Measurements from ENCODE around the gene GGPS1.
A peak's percentile ranks its signal among the peaks of the same experiment; 100 is the strongest.
"Not testable (repeated sequence)": the region's sequence is repeated elsewhere in the genome, so short reads cannot be mapped to it uniquely, and the experiment has no call there.

Gene GGPS1

DNA sequence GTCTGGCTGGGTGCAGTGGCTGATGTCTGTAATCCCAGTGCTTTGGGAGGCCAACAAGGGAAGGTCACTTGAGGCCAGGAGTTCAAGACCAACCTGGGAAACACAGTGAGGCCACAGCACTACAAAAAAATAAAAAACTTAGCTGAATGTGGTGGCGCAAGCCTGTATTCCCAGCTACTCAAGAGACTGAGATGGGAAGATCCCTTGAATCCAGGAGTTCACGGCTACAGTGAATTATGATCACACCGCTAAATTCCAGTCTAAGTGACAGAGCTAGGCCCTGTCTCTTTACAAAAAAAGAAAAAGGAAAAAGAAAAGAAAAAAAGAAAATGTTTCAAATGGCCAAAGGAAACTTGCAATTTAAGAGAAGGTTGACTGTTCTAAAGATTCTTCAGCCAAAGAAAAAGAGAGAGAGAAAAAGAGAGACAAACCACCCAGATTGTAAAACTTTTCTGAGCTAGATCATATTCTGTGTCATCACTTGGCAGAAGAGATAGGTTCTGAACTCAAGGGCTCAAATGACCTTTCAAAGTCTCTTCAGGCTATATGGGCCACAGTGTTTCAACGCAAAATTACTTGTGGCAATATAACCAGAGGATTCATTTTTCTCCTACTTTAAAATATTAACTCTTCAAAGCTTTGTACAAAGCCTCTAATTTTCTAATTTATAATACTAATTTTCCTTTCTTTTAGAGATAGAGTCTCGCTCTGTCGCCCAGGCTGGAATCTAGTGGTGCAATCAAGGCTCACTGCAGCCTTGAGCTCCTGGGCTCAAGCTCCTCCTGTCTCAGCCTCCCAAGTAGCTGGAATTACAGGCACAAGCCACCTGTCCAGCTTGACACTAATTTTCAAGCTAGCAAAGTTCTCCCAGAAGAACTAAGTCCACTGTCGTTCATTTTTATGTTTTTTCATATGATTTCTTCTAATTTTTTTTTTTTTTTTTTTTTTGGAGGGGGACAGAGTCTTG, 20.9 kb upstream of the GGPS1 start:
- no peak for DNase-seq

DNA sequence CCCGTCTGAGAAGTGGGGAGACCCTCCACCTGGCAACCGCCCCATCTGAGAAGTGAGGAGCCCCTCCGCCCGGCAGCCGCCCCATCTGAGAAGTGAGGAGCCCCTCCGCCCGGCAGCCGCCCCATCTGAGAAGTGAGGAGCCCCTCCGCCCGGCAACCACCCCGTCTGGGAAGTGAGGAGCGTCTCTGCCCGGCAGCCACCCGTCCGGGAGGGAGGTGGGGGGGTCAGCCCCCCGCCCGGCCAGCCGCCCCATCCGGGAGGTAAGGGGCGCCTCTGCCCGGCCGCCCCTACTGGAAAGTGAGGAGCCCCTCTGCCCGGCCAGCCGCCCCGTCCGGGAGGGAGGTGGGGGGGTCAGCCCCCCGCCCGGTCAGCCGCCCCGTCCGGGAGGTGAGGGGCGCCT, 19.2 kb upstream of the GGPS1 start:
- not testable (repeated sequence) for DNase-seq

DNA sequence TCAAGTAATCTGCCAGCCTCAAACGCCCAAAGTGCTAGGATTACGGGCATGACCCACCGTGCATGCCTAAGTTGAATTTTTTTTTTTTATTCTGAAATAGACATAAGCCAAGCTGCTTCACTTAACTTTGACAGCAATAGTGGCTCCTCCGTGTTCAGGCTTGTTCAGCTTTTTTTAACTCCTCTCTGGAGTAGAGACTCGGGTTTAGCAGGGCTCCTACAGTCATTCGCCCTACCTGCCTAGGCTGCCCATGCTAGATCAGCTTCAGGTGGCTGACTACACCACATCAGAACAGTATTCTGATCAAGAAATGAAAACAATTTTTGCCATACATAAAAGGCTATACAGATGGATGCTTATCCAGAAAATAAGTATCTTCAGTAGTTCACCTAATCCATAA, 15.1 kb upstream of the GGPS1 start:
- DNase-seq, result no peak

DNA sequence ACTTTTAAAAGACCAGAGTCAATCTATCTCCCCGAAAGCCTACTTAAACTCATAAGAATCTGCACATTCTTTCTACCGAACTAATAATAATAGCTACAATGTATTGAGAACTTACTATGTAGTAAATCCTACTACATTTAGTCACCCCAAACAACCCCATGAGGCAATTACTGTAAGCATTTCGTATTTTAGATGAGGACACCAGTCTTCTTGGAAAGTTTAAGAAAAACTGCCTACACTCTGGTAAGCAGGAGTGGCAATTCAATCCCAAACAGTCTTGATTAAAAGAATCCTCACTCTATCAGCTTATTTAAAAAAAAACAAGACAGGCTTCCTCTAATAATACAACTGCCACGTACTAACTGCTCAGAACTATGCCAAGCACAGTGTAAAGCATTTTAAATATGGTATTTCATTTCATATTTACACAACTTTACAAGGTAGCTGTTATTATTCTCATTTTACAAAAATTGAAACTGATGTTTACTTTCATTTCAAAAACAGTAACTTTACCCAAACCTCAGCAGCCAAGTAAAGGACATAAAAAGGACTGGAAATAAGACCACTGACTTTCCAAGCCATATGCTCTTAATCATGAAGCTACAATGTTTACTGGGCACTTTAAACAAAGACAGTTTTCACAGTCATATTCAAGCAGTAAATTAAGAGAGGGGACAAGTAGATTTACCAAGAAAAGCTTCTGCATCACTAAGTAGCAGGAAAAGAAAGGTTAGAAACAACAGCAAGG, 14.3 kb upstream of the GGPS1 start:
- no peak for DNase-seq

DNA sequence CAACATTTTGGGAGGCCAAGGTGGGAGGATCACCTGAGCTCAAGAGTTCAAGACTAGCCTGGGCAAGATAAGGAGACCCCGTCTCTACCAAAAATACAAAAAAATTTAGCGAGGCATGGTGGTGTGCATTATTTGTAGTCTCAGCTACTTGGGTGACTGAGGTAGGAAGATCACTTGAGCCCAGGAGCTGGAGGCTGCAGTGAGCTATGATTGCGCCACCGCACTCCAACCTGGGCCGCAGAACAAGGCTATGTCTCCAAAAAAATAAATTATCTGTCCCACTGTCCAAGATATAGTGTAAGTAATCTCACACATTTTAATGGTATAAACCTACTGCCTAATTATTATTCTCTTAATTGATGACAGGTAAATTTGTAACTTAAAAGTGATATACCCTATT, 13.2 kb upstream of the GGPS1 start:
- DNase-seq, result no peak

DNA sequence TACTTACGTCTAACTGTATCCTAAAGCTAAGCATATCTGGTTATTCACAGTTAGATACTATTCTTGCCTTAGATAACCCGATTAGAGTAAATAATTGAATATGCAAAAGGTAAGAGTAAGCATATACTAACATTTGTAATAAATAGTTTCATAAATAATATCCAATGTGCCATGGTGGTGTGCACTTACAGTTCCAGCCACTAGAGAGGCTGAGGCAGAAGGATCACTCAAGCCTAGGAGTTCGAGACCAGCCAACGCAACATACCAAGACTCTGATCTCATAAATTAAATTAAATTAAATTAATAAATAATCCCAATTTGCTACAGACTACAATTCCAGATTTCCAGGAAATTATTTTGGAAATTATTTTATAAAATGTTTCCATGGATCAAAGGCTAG, 12.6 kb upstream of the GGPS1 start:
- DNase-seq, result no peak

DNA sequence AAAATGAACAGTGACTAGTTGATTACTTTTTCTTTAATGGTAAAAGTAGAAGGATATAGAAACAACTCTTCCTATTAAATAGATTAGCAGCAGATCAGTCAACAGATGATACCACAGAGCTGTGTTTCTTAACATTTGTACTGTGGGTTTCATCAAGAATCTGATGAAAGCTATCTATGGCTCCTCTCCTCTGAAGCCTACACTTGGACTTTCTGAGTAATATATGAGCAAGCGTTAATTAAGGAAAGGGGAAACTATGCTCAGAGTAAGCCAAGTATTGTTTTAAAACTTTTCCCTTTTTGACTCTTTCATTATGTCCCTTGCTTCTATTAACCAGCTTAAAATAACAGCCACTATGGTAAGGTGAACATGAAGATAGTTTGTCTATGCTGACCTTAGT, 11.2 kb upstream of the GGPS1 start:
- no peak for DNase-seq

DNA sequence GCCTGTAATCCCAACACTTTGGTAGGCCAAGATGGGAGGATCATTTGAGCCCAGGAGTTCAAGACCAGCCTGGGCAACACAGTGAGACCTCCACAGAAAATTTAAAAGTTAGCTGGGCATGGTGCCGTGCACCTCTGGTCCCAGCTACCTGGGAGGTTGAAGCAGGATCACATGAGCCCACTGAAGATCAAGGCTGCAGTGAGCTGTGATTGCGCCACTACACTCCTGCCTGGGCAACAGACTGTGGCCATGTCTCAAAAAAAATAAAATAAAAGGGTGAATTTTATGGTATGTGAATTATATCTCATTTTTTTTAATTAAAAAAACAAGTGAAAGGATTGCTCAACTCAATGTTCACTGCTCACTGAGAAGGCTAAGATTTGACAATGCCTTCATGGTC, 9.1 kb upstream of the GGPS1 start:
- DNase-seq, result no peak

DNA sequence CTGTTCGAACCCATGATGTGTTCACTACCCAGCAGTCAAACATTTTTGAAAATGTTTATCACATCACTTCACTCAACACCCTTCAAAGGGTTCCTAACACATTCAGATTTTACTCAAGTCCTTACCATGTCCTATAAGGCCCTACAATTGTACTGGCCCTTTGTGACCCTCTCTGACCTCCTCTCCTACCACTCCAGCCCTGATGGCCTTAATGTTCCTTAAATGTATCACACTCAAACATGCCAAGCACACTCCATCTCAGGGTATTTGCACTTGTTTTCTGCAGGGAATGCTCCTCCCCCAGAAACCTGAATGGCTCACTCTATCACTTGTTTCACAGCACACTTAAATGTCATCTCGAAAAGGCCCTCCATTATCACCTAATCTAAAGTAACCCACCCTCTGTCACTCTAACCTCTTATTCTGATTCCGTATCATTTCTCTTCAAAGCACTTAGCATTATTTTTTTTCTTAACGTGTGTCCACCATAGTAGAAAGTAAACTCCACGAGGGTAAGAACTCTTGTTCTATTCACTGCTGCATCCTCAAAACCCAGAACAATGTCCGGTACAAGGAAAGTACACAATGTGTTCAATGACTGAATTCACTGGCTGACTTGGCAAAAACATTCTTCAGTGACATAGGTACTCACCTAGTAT, 7.7 kb upstream of the GGPS1 start:
- no peak for DNase-seq

DNA sequence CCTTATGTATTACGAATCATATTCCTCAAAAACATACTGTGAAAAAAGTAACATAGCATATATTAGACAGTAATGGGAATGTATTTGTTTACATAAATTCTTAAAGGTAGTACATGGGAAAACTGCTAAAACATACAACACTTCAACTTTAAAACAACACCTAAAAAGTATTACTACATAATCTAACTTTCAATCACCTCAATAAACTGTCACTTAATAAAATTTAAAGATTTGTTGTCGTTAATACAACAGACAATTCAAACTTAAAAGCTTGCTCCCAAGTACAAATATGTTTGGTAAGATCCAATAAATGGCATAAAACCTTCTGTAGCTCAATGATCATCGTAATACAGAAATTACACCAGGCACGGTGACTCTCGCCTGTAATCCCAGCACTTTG, 4.1 kb upstream of the GGPS1 start:
- DNase-seq, result no peak

DNA sequence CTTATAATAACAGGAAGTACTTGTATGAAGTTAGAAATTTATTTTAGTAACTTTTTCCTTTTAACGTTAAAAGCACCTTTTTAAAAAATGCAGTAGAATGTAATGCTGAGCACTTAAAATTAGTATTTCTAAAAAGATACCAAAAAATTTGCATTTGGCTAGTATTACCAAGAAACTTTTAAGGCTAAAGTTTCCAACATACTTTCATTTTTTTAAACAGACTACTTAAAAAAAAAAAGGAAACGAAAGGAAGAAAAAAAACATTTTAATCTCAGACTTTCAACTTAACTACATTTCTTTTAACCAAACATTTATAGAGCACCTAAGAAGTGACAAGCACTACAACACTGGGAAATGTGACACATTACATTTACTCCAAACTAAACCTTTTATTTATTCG, 3.2 kb upstream of the GGPS1 start:
- DNase-seq, result no peak

DNA sequence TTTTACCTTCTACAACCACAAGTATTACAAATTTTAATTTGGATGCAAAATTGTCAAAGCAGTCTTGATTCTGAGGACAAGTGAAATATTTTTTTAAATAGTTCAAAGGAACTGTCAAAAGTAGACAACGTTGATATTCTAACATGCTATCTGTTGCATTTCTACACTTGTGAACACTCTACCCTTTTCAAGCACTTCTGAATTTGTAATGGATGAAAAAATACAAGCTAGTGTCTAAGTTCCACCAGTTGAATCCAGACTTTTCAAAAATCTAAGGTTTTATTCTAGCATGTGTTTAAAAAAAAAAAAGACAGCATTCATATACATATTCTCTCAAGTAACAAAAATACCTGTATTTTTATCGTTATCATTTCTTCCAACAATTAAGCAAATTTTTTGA, 2.5 kb upstream of the GGPS1 start:
- no peak for DNase-seq

DNA sequence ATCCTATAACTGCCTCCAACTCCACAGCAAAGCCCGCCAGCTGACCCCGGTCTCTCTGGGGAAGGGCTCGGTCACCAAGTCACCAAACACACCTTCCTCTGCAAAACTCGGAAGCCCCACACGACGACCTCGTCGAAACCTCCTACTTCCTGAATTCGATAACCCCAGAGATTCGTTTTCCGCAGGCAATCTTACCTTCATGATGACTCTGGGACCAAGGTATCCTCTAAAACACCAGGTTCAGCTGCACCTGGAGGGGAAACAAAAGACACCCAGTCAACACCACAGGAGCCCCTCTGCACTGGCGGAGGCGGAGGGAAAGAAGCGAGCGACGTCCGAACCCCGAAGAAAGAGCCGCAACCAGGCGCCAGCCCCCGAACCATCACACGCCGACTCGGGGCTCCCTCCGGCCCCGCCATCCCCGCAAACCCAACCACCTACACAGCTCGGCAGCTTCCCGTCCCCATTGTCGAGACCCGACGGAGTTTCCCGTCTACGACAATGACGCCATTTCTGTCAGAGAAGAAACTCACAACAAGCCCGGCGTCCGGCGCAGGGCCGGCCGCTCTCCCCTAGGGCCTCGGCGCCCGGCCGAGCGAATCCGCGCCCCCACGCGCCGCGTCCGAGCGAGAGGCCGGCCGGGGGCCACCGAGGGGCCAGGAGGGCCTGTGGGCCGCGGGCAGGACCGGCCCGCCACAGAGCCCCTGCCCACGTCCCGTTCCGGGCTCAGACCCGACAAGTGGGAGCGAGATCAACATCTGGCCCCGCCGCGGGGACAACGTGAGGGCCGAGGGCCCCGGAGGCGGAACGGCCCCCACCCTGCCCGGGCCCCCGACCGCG, 1.4 kb upstream of the GGPS1 start:
- peak; percentile 76 for DNase-seq

DNA sequence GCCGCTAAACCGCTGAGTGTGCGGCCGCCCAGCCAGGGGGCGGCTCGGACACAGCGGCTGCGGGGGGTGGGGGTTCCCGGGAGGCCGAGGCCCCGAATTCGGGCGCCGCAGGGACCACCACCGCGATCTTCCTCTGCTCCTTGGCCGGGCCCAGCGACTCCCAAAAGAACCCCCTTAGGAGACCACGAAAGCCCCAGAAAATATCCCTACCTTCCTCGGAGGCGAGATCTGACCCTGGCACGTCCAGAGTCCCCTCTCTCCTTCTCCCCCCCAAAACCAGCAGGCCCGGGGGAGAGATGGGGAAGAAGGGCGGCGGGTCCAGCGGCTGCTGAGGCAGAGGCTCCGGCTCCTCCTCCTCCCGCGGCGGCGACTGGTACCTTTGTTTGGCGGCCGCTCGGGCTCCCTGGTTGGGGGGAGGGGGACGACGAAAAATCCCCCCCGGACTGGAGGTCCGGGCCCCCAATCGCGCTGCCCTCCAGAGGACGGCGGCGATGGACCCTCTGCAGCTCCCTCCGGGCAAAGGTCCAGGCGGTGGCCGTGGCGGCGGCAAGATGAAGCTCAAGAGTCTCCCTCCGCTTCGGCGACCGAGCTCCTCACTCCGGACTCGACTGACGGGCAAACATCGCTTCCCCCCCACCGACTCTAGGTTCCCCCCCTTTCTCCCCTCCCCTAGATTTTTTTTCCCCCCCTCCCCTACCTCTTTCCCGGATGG, 655 bp upstream of the GGPS1 start, which contains the start of gene ARID4B:
TSS of gene ARID4B (minus strand) at position 621 of the 712 bp plus-strand sequence. CDS start 1,260 bp downstream, outside the sequence.
- no peak for DNase-seq

DNA sequence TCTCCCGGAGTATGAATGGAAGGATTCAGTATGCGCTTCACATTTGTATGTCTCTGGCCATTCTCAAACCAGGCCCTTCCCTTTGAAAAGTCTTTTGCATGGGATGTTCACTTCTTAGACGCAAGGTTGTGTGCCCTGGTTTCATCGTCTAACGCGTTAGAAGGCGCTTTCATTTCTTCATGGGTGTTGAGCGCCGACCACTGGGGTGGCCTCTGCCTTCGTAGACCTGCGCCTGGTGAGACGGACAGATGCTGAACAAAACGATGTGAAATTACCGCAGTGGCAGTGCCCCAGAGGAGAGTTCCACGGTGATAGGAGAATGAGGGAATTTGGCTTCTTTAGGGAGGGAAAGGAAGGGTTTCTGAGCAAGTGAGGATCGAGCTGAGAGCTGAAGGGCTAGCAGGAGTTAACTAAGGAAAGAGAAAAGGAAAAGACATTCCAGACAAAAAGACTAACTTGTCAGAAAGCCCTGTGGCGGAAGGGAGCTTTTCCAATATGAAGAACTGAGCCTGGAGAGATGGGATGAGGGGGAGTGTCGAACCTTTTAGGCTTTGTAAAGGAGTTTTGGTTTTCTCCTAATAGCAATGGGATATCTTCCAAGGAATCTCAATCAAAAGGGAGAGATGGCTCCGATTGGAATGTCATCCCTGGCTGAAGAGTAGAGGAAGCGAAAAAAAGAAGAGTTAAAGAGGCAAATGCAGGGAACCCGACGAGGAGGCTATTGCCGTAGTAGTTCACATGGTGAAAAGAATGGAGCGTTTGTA, 951 bp downstream of the GGPS1 start:
- peak; percentile 68 for DNase-seq

DNA sequence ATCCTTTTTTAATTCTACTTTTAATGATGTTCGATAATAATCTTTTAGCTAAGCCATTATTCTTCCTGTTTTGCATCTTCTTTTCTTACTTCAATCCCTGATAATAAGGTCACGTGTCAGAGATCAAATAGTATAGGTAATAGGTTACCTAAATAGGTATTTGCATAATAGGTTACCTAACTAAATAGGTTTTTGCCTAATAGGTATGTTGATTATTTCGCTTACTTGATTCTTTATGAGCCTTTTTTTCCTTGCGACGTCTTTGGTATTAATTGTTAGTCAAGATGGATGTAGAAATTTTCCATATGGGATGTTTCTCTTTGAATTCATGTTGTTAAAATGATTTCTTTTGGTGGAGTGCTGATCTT, 2.5 kb downstream of the GGPS1 start:
- DNase-seq, result no peak

DNA sequence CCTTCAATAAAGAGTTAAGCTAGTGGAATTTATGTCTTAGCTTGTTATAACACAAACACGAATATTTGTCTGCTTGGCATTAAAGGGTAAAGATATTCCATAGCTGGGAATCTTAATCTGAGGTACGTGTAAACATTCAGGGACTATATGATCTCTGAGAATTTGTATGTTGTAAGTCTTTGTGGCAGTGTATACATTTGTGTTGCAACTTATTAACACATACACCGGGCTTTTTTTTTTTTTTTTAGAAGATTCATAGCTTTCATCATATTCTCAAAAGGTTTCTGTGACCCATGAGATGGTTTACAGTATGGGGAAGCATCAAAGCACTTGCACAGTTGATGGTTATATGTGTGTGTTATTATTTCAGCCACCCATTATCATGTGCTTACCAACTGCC, 3.0 kb downstream of the GGPS1 start:
- DNase-seq, result no peak

DNA sequence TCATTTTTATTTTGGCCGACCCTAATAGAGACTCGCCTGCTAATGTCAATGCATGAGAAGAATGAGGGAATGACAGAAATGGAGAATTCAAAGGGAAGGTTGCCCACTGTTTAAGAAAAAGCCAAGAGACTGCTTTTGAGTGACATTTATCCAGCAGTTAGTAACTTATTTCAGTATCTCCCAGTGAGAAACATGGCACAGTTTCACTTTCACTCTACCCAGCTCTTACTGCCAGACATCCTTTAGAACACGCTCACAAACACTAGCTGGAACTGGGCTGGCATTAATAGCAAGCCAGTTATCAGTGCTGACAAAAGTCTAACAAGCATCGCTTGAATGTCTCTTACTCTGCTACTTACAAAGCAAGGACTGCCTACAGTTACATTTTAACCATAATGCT, 8.5 kb downstream of the GGPS1 start:
- peak; percentile 58 for DNase-seq

DNA sequence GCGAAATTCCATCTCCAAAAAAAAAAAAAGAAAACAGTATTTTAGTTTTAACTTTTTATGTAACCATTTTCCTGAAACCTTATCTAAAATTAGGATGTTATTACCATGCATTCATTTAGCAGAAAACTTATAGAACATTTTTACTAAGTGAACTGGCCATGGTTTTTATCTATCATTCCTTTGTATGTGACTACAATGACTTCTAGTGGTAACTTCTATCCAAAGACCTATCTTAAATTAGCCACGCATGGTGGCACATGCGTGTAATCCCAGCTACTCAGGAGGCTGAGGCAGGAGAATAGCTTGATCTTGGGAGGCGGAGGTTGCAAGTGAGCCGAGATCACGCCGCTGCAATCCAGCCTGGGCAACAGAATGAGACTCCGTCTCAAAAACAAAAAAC, 11.4 kb downstream of the GGPS1 start:
- no peak for DNase-seq

DNA sequence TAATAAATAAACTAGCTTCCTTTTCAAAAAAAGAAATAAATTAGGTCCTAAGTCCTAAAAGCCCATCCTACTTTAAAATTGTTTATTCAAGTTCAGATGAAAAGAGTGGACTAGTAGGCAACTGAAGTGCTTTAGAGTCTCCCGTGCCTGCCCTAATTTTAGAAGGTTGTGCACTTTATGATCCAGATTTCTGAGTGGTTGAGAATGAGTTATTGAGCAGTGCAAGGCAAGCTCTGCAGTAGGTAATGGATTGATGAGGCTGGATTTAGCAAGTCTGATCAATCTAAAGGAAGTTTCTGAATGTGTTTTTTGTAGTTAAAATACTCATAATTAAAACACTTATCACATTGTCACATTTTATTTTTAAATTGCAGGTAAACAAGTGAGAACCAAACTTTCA, 13.0 kb downstream of the GGPS1 start:
- no peak for DNase-seq

DNA sequence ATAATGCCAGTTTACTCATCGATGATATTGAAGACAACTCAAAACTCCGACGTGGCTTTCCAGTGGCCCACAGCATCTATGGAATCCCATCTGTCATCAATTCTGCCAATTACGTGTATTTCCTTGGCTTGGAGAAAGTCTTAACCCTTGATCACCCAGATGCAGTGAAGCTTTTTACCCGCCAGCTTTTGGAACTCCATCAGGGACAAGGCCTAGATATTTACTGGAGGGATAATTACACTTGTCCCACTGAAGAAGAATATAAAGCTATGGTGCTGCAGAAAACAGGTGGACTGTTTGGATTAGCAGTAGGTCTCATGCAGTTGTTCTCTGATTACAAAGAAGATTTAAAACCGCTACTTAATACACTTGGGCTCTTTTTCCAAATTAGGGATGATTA, 13.7 kb downstream of the GGPS1 start:
- DNase-seq, result no peak

All from CD4-positive, alpha-beta T cell treated with Interleukin-10 for 1 hour (primary cell).